Cortex of kidney (tissue), 1 donor: Measurements from ENCODE around the gene PSKH1.
"Not testable (repeated sequence)": the region's sequence is repeated elsewhere in the genome, so short reads cannot be mapped to it uniquely, and the experiment has no call there.

Experiments
- DNase-seq: peaks from one replicate; lab custom pipeline; 2025; lab: John Stamatoyannopoulos, UW

Gene PSKH1

DNA sequence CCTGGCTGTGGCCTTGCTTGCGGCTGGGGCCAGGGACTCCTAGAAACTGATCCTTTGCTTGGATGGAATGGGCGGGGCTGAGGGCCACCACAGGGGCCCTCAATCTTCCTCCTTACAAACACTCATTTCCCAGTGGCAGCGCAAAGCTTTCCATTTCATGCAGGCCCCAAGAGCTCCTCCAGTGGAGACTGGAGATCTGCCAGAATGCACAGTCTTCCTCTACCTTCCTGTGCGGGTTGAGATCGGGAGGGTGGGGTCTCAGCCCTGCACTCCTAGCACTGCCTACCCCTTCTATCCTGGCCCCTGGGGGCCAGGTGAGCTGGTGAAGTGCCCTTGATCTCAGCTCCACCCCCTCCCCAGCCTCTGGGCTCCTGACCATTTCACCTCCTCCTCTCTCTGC is 6.7 kb upstream of the PSKH1 start:
- DNase-seq = no peak

DNA sequence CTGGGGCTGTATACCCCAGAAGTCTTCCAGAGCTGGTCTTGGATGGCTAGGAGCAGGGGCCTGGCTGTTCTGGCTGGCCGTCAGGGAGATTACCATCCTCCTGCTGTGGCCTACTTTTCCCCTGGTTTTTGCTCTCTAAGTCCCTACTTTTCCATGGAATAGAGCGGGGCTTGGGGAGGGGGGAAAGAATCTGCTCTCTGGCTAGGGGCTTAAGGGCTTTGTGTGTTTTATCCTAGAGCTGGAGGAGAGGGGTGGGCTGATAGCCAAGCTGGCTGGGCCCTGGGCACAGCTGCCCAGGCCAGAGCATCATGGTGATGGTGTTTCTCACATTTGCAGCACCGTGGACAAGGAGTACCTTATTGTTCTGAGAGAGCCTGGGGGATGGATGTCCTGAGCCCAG is 4.7 kb upstream of the PSKH1 start:
- no peak for DNase-seq

DNA sequence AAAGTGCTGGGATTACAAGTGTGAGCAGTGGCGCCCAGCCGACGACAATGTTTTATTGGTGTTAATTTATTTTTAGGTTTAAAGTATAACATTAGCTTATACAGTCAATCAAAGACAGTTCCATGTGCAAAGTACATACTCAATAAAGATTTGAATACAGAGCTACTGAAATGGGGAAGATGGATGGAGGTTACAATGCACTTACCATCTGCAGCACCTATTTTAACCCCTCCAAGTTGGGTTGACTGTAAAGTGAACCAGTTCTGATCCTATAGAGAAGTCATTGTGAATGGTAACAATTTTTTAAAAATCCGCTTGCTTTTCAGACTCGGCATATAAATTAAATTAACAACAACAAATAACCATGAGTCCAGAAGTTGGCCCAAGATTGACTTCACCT is 679 bp upstream of the PSKH1 start:
- no peak for DNase-seq

DNA sequence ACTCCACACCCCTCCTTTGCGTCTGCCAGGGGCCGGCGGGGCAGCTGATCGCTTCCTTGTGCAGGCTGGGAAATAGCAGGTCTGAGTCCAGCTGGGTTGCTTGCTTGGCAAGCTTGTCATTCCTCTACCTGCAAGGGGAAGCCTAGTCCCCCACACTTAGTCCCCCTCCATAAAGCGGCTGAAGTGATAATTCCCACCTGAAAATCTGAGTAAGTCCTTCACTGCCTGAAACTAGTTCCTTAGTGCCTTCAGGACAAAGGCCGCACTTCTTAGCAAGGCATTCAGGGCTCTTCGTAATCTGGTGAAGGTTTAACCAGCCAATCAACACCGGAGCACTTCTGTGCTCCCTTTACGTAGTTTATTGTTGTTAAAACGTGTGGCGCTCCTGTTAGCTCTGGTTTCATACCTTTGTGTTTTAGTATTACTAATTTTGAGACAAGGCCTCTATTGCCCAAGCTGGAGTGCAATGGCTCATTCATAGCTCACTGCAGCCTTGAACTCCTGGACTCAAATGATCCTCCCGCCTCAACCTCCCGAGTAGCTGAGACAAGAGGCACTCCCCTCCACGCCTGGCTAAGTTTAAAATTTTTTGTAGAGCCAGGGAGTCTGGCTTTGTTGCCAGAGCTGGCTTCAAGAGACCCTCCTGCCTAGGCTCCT is 817 bp downstream of the PSKH1 start:
- DNase-seq = no peak

DNA sequence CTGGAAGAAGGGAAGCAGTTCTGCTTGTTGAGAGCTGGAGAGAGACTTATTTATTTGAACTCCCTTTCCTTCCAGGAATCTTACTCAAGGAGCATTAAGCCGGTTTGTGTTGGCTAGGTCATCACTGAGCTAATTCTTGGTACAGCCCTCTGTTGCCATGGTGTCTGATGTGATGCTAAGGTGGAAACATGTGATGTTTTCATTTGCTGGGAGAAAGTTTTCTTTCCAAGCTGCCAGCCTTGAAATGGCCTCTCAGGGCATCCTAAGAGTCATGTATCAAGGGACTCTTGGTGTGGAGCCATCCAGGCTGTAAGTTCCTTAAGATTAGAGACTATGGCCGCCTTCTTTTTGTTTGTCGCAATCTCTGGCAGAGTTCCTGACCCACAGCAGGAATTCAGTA is 4.2 kb downstream of the PSKH1 start:
- no peak for DNase-seq

DNA sequence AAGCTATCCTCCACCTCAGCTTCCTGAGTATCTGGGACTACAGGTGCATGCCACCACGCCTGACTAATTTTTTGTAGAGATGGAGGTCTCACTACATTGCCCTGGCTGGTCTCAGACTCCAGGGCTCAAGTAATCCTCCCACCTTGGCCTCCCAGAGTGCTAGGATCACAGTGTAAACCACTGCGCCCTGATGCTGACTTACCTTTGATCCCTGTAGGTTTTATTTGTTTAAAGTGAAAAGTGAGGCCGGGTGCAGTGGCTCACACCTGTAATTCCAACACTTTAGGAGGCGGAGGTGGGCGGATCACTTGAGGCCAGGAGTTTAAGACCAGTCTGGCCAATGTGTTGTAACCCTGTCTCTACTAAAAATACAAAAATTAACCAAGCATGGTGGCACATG is 8.7 kb downstream of the PSKH1 start:
- no peak for DNase-seq

DNA sequence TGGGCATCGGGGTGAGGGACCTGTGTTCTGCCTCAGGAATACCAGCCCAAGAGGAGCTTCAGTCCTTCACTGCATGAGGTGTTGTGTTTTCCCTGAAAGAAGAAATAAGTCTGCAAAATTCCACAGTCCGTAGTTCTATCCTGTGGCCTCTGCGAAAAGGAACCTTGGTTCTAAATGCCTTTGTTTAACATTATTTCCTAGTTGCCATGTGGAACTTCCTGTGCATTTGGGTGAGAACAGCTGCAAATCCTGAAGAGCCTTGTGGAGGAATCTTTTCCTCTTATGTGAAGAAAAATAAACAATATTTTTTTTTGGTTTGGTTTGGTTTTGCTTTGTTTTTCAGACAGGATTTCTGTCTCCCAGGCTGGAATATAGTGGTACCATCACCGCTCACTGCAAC is 9.8 kb downstream of the PSKH1 start:
- no peak for DNase-seq

DNA sequence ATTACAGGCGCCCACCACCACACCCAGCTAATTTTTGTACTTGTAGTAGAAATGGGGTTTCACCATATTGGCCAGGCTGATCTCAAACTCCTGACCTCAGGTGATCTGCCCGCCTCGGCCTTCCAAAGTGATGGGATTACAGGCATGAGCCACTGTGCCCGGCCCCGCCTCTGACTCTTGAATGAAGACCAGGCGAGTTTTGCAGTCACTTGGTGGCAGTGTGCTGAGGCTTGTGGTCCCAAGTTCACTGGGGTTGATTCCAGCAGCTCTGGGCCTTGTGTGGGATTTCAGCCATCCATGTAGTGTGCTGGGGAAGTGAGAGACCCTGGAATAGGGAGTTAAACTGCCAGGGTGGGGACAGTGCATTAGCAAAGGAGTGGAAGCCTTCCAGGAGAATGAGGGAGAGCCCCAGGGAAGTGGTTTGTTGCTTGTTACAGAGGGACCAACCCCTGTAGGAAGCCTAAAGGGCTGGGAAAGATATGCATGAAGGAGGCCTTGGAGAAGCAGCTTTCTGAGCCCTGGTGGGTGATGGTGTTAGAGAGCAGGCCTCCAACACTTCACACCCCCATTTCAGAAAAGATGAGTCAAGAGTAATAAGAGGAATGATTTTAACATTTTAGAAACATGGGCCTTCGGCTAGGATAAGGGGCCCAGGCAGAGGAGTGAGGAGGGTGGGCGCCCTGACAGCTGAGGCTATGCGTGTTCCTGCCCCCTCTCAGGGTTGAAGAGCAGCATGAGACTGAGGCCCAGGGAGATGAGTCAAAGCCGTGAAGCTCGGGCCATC is 14.5 kb downstream of the PSKH1 start:
- no peak for DNase-seq

DNA sequence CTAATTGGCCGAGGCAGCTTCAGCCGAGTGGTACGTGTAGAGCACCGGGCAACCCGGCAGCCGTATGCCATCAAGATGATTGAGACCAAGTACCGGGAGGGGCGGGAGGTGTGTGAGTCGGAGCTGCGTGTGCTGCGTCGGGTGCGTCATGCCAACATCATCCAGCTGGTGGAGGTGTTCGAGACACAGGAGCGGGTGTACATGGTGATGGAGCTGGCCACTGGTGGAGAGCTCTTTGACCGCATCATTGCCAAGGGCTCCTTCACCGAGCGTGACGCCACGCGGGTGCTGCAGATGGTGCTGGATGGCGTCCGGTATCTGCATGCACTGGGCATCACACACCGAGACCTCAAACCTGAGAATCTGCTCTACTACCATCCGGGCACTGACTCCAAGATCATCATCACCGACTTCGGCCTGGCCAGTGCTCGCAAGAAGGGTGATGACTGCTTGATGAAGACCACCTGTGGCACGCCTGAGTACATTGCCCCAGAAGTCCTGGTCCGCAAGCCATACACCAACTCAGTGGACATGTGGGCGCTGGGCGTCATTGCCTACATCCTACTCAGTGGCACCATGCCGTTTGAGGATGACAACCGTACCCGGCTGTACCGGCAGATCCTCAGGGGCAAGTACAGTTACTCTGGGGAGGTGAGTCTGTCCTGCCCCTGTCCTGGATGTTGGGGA is 16.1 kb downstream of the PSKH1 start:
- DNase-seq = no peak

DNA sequence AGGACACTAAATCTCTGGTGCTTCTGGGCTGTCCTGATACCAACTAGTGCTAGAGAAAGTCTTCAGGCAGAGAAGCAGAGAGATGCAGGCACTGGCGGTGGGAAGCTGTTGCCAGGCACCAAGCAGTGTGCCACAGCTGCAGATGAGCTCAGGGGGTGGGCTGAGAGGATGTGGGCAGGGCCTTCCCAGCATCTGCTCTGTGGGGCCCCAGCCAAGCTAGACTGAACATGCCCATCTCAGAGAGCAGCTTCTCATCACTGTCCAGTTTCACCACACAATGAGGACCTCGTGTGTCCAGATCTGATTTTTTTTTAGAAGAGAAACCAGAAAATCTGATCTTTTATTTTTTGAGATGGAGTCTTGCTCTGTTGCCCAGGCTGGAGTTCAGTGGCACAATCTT is 17.1 kb downstream of the PSKH1 start:
- DNase-seq = no peak

DNA sequence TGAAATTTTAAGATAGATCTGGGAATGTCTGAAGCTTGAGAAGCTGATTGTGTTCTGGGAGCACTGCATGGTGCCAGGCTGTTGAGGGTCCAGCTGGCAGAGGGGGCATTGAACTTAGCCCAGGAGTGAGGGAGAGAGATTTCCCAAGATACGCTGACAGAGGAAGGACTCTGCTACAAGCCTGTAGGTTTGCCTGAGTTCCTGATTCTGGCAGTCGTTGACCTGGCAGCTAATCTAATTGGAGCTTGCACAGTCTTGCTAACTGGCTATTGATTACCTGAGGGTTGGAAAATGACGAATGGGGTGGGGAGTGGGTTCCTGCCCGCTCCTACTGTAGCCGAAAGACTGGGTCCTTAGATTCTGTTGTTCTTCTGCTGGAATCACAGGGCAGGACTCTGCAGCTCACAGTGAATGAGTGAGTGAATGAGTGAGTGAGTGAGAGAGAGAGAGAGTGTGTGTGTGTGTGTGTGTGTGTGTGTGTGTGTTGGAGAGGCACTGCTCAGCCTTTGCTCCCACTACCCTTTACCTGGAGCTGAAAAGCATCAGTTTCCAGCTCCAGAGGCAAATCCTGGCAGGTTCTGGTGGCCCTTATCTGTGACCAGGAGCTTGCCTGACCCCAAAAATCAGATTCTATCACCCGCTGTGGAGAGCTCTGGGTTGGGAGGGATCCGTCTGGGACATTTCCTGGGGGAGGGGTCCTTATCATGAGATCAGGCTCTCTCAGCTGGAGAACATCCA is 21.9 kb downstream of the PSKH1 start:
- DNase-seq = no peak

DNA sequence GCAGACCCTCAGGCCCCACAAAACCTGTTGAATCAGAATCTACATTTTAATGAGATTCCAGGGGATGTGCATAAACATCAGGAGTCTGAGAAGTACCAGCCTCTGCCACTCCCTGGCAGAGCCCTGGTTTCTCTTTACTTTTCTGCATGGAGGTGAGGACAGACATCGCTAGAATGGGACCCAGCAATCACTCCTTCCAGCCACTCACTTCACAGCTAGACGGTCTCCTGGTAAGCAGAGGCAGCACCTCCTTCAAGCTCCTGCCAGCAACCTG is 22.4 kb downstream of the PSKH1 start:
- not testable (repeated sequence) for DNase-seq

DNA sequence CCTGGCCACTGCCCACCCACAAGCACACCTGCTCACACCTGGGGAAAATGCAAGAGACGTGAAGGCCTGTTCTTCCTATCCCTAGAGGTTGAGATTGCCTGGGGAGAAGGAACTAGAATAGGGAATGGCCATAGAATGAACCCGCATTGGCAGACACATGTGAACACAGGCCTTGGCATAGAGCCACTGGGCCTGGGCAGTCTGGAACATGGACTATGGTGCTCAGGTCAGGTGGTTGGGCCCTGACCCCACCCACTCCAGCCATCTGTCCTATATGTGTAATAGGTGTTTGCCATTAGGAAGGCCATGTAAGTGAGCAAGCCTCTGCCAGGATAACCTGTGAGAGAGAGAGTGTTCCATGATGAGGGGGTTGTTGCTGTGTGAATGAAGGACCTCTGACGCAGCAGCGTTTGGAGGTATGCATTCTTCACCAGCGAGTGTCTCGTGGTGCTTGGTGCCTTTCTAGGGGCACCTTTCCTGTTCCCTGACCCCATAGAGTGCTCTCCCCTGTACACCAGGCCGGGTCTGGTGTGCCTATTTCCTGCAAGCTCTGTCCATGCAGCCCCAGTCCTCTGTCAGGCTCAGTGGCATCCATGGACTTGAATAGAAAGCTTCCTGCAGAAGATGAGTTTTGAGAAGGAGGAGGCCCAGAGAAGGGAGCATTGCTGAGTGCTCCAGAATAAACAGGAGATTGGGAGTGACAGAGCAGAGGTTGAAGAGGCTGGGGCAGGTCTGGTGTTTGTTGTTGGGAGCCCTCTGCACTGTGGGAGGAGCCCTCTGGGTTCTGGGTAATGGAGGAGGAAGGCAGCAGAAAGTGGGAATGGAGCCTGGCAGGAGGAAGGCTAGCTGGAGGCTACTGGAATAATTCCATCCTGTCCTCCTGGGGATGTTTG is 23.0 kb downstream of the PSKH1 start:
- DNase-seq = no peak

DNA sequence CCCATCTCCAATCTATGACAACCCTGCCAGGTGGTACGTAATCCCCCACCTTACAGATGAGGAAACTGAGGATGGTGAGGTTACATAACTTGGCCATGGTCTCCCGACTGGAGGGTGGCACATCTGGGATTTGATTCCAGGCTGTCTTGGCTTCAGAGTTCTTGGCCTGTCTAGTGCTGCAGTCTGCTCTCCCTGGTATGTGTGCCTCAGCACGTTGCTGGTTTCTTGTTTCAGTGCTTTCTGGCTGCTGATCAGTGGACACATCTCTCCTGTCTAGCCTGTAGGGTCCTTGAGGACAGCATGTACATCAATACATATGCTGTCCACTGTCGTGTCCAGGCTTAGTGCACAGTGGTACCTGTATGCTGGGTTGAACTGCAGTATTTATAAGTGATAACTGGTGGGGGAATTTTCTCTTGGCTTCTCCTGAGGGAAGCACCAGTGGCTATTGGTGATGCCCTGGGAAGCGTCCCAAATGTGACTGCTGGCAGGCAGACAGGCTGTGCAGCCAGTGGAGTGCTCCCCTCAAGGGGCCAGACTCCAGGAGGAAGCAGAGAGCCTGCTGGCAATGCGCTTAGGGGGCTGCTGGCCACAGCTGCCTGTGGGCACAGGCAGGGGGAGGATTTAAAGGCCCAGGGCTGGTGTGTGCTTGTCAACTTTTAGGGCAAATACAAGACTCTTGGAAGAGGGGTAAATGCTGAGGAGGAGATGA is 24.2 kb downstream of the PSKH1 start:
- DNase-seq = no peak

DNA sequence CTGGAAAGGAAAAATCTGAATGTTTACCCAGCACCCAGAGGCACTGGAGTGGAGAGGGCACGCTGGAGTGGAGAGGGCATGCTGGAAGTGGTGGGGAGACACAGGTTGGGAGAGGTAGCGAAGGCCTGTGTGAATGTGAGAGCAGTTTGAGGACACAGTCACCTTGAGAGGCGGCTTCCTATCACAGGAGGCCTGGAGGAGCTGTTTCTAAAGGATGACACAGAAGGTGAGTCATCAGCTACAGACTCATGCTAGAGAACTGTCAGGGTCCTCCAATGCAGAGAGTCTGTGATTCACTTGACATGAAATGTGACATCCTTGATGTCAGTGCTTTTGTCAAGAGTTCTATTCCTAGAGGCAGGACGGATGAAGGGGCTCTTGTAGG is 24.8 kb downstream of the PSKH1 start:
- DNase-seq = no peak

DNA sequence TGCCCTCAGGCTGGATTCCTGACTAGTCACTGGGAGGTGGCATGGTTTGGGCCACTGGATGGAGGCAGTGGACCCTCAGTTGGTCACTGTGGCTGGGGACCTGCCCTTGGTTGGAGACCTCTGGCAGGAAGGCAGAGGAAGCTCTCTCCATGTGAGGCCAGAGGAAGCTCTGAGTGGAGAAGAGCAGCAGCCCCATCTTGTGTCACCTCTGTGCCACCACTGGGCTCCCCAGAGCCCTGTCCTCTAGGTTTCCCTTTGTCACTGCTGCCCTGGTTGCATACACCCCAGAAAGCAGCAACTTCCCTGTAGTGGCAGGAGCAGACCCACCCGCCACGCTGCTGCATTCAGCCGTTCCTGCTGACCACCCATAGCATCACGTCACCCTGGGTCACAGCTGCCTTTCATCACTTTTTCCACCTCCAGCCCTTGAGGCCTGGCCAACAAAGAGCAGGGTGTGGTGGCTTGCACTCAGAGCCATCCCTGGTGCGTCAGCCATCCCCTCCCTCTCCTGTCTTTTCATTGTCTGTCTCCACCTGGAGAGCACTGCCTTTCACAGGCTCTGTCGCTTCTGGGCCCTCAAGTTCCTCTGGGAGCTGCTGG is 26.7 kb downstream of the PSKH1 start:
- no peak for DNase-seq

DNA sequence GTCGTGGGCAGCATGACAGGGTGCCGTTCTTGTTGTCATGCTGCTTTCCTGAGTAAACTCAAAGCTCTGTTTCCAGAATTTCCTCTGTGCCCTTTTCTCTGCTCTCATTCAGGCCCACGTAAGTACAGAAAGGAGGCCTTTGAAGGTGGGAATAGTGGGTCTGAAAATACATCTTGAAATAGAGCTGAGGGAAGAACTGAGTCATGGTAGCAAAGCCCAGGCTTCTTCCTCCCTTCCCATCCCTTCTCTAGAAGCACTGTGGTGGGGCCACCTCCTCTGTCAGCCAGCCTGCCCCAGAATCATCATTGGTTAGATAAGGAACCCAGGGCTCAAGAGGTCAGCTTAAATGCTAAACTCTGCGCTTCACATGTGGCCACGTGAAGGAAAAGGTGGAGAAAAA is 29.2 kb downstream of the PSKH1 start:
- DNase-seq = no peak

DNA sequence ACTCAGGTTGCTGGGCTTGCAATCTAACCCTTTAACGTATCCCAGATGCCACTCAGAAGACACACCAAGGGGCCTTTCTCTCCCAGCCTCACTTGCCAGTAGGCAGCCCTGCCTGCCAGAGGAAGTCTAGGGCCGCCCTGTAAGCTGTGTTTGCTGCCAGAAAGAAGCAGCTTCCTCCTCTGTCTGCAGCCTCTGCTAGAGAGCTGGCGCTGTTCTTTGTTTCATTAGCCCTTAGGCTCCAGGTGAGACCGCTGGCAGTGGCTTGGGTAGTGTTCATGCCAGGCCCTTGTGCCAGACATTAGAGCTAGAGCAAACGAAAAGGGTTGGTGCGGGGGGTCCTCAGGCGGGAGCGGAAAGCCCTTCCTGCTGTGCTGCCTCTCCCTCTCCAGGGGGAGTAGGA is 29.7 kb downstream of the PSKH1 start:
- DNase-seq = no peak

DNA sequence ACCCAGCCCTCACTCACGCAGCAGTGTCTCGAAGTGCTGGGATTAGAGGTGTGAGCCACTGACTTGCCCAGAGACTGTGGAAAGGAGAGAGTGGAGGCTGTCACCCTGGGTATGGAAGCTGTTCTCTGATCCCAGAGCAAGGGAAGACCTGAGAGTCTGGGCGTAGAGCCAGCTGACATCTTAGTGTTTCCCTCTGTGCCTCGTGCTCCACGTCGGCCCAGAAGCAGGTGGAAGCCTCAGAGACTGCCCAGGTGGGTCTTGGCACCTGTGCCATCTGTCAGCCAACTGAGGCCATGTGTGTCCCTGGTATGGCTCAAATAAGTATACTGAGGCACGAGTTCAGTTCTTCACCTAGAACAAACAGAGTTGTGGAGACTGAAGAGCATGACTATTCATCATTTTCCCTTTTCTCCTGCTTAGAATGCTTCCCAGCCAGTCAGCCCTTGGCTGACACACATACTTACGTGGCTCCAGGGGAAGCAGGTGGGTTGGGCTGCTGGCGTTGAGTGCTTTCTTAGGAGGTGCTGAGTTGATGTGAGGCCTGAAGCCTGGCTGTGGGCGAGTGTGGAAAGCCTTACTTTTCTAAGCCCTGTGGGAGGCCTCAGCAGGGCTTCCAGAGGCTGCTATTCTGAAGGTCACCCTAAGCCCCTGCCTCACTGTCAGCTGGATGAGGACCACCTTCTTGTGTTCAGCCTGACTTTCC is 30.5 kb downstream of the PSKH1 start:
- DNase-seq = no peak
